Measurements from ENCODE around the gene MAPKAP1.

The MAPKAP1 gene

DNA sequence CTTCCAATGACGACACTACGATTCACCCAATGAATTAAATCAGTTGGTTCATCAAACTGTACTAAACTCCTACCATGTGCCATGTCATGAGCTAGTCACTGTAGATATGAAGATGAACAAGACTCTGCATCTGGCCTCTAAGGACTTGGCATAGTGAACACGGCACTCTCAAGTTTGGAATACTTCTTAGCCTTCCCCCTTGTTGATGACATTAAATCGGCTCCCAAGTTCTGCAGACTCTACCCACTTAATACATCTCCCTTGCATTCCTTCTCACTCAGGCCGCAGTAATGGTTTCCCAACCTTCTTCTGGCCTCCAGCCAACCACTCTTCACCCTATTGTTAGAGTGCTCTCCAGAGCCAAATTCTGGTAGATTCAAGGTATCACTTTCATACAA, 184.7 kb downstream of the MAPKAP1 start:
- H3K4me3 Mint-ChIP-seq: no peak overlapping the region
- H3K27me3 Mint-ChIP-seq: no peaks in the 10 kb centered on the region
- peak overlapping the region; percentile 94 for H3K27ac Mint-ChIP-seq
- DNase-seq: no peak
- H3K4me1 Mint-ChIP-seq: peaks cover 40% of the 10 kb centered on the region
- CTCF ChIA-PET: interaction anchor here (0.8 kb wide), 1 partner anchor 1266 kb away, joined by 4 read pairs; no protein-coding TSS in a partner anchor
- peaks cover 4% of the 10 kb centered on the region for H3K9me3 Mint-ChIP-seq
- H3K36me3 Mint-ChIP-seq: peaks cover 35% of the 10 kb centered on the region

- CTCF ChIA-PET: interaction anchor here (0.8 kb wide), 1 partner anchor 1267 kb away, joined by 4 read pairs; no protein-coding TSS in a partner anchor
- peak; percentile 45 for DNase-seq
Observed at GRCh38 chr9:125521462-125522327, 185.3 kb downstream of the MAPKAP1 start.

DNA sequence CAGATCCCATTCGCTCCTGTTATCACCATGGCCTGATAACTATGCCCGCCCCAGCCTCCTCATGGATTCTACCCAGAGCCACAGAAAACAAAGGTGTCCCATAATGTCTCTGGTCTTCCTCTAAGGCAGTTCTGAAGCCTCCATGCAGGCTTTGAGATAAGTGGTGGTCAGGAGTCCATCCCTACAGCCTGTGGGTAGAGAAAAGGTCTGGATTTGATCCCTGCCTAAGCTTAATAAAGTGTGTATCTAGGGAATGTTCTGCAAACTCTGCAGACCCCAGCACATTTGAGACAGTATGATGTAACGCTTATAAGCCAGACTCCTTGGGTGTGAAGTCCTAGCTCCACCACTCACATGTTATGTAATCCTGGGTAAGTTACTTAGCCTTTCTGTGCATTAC, 187.3 kb downstream of the MAPKAP1 start:
- no peak for DNase-seq
- Mint-ChIP-seq H3K36me3 (peaks cover 30% of the 10 kb centered on the region), H3K27ac (no peak overlapping the region), H3K27me3 (no peaks in the 10 kb centered on the region), H3K4me3 (no peak overlapping the region), H3K4me1 (peaks cover 35% of the 10 kb centered on the region), H3K9me3 (peaks cover 4% of the 10 kb centered on the region)
- CTCF ChIA-PET: interaction anchor here (1.0 kb wide), 1 partner anchor 14 kb away, joined by 3 read pairs; no protein-coding TSS in a partner anchor

More at GRCh38 chr9:125521462-125522327, 185.3 kb downstream of the MAPKAP1 start:
- Mint-ChIP-seq H3K36me3 (peaks cover 37% of the 10 kb centered on the region), H3K27ac (peak overlapping the region; percentile 94), H3K27me3 (no peaks in the 10 kb centered on the region), H3K4me1 (peaks cover 40% of the 10 kb centered on the region), H3K4me3 (peak overlapping the region; percentile 29), H3K9me3 (peaks cover 4% of the 10 kb centered on the region)

DNA sequence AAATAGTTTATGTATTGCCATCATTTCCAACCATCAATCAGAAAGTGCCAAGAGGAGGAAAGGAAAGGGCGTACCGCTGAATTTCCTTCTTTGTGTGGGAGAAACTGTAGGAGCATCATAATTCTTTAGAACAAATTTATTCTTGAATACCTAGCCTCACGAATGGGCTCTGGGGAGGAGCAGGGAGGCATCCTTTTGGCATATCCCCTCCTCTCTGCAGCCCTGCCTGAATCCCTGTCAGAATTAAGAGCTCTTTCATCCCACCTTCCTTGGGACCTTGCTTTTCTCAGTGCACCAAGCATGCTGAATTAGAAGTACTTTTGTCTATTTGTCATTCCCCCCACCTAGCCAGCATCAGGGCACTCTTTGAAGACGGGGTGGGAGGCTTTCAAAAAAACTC, 189.4 kb downstream of the MAPKAP1 start:
- Mint-ChIP-seq H3K27me3 (no peaks in the 10 kb centered on the region), H3K36me3 (peaks cover 20% of the 10 kb centered on the region), H3K4me1 (peaks cover 34% of the 10 kb centered on the region), H3K9me3 (peaks cover 3% of the 10 kb centered on the region), H3K4me3 (no peak overlapping the region), H3K27ac (no peak overlapping the region)
- DNase-seq: no peak
- CTCF ChIA-PET: interaction anchor here (0.8 kb wide), 1 partner anchor 269 kb away, joined by 3 read pairs; no protein-coding TSS in a partner anchor

DNA sequence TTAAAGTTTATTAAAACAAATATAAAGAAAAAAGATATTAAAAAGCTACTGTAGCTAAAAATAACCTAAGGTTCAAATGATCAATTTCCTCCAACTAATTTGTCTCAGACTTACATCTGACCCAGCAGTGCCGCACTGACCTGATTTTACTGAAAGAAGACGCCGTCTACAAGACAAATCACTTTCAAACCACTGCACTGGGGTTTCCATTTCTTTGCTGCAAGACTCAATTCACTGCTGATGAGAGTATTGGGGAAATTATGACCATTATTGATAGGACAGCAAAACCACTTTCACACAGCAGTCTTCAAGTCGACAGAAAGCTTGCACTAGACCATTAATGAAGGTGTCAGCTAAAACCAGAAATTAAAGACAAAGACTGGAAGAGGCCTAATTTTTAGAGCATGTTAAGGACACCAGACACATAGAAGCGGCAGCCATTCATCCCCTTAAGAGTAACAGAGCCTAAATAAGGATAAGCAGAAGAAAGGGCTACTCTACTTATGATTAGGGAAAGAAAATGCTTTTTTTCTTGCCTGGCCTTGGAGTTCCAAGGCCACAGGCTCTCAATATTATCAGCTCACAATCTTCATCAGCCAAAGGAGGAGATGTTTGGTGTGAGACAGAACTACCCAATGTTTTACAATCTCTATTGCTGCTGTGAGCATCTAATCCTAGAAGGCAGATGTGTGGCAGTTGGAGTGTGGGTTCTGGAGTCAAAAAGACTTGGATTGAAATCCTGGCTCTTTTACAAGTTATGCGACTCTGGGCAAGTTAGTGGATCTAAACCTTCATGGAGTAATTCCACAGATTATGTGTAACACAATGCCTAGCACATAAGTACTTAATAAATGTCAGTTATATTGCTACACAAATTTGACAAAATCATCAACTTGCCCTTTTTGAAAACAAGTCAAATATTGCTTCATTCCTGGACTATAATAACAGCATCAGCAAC, 190.7 kb downstream of the MAPKAP1 start:
- Mint-ChIP-seq H3K9me3 (no peaks in the 10 kb centered on the region), H3K36me3 (peaks cover 15% of the 10 kb centered on the region), H3K27me3 (no peaks in the 10 kb centered on the region), H3K4me3 (no peak overlapping the region), H3K4me1 (peaks cover 21% of the 10 kb centered on the region), H3K27ac (no peak overlapping the region)
- CTCF ChIA-PET: no interaction called here
- no peak for DNase-seq

DNA sequence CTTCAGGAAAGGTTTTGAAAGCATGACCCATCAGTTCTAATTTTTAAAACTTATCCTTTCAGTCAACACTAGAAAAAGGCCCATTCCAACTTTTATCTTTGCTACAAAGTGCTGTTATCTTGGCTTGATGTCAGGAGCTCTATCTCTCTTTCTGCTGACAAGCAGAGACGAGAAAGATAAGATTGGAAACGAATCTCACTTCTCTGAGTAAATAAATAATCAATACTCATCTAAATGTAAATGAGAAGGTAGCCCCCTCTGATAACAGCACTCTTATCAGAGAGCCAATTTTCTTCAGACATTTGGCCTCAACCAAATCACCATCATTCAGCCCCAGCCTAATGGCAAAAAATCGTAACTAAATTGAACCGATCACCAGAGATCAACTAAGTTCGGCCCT, 191.7 kb downstream of the MAPKAP1 start:
- no peaks in the 10 kb centered on the region for H3K27me3 Mint-ChIP-seq
- peaks cover 8% of the 10 kb centered on the region for H3K36me3 Mint-ChIP-seq
- CTCF ChIA-PET: interaction anchor here (1.1 kb wide), 1 partner anchor 11 kb away, joined by 3 read pairs; no protein-coding TSS in a partner anchor
- H3K27ac Mint-ChIP-seq: no peak overlapping the region
- DNase-seq: no peak
- H3K4me1 Mint-ChIP-seq: peaks cover 11% of the 10 kb centered on the region
- no peaks in the 10 kb centered on the region for H3K9me3 Mint-ChIP-seq
- H3K4me3 Mint-ChIP-seq: no peak overlapping the region

DNA sequence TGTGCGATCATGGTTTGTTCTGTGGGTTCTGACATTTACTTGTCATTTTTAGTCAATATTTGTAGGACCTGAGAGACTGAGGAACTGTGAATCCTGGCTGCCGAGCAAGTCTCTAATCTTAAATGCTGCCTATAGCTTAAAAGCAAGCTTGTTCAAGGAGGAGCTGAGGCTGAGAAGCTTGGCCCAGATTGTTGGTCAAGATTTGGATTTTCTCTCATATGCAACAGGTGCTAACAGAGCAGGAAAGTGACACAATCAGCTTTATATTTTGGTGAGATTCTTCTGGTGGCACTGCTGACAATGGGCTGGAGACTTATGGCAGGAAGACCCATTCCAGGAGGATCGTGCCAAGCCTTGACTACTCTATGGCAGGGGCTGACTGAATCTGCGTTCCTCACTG, 192.5 kb downstream of the MAPKAP1 start:
- Mint-ChIP-seq H3K27ac (no peak overlapping the region), H3K9me3 (no peaks in the 10 kb centered on the region), H3K36me3 (peaks cover 3% of the 10 kb centered on the region), H3K4me1 (peaks cover 11% of the 10 kb centered on the region), H3K27me3 (no peaks in the 10 kb centered on the region), H3K4me3 (no peak overlapping the region)
- DNase-seq: no peak
- CTCF ChIA-PET: interaction anchor here (1.1 to 2.1 kb wide), 2 partner anchors 12 to 44 kb away, joined by 3 to 8 read pairs; no protein-coding TSS in a partner anchor

GRCh38 chr9:125513668-125514413, 193.2 kb downstream of the MAPKAP1 start:
- Mint-ChIP-seq H3K4me3 (no peak overlapping the region), H3K4me1 (peaks cover 11% of the 10 kb centered on the region), H3K36me3 (peaks cover 3% of the 10 kb centered on the region), H3K27me3 (no peaks in the 10 kb centered on the region), H3K9me3 (no peaks in the 10 kb centered on the region), H3K27ac (no peak overlapping the region)
- CTCF ChIA-PET: interaction anchor here (1.2 to 2.1 kb wide), 2 partner anchors 45 to 87 kb away, joined by 4 to 8 read pairs; no protein-coding TSS in a partner anchor
- DNase-seq: no peak

GRCh38 chr9:125513303-125513667, 193.7 kb downstream of the MAPKAP1 start:
- Mint-ChIP-seq H3K4me3 (no peak overlapping the region), H3K27ac (no peak overlapping the region), H3K27me3 (no peaks in the 10 kb centered on the region), H3K36me3 (peaks cover 3% of the 10 kb centered on the region), H3K4me1 (peaks cover 11% of the 10 kb centered on the region), H3K9me3 (no peaks in the 10 kb centered on the region)
- CTCF ChIA-PET: interaction anchor here (1.2 to 2.1 kb wide), 2 partner anchors 45 to 86 kb away, joined by 4 to 8 read pairs; no protein-coding TSS in a partner anchor
- no peak for DNase-seq

DNA sequence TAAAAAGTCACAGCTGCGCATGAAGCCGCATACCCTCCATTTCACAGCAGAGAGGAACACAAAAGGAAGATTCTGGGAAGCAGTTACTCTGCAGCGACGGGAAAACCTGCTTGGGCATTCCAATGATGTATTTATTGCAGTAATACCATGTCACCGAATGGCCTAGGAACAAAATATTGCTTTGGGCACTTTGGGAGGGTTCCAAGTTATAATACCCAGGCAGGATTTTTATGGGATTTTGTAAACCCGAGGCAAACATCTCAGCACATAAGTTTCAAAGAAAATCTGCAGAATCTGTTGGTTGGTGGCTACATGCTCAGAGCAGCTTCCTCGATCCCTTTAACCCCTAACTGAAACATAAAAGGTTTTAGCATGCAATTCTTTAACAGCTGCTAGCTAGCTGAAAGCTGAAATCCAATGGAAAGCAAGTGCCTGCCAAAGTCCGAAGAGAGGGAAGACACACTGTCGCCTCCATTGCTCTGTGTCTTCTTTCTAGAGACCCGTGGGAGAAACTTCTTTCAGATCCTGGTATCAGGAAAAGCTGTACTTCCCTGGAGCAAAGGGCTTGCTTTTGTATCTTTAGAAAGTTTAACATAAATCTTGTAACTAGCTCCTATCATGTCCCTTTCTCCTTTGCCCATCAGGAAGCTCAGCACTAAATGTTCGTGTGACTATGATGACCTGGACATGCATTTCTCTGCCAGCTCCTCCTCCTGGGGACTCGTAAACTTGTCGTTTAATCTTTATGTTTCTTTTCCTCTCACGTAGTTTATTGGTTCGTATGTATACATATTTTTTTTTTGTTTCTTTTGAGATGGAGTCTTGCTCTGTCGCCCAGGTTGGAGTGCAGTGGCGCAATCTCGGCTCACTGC, 195.0 kb downstream of the MAPKAP1 start:
- Mint-ChIP-seq H3K4me1 (peaks cover 11% of the 10 kb centered on the region), H3K27ac (no peak overlapping the region), H3K9me3 (no peaks in the 10 kb centered on the region), H3K36me3 (peaks cover under 1% of the 10 kb centered on the region), H3K27me3 (no peaks in the 10 kb centered on the region), H3K4me3 (no peak overlapping the region)
- CTCF ChIA-PET: no interaction called here
- DNase-seq: no peak

DNA sequence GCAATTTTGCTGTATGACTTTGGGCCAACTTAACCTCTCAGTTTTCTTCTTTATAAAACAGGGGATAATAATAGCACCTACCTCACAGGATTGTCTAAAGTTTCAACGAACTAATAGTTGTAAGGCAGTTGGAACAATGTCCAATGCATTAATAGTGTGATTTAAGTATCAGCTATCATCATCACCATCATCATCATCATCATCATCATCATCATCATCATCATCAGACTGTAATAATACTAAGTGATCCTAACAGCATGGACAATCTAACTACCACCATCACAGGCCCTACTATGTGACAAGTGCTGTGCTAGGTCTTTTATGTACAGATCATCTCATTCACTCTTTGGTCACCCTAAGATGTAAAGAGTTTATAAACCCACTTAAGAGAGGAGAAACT, 196.0 kb downstream of the MAPKAP1 start:
- Mint-ChIP-seq H3K9me3 (no peaks in the 10 kb centered on the region), H3K27ac (no peak overlapping the region), H3K27me3 (no peaks in the 10 kb centered on the region), H3K4me3 (no peak overlapping the region), H3K4me1 (peaks cover 11% of the 10 kb centered on the region), H3K36me3 (no peaks in the 10 kb centered on the region)
- CTCF ChIA-PET: no interaction called here
- no peak for DNase-seq

DNA sequence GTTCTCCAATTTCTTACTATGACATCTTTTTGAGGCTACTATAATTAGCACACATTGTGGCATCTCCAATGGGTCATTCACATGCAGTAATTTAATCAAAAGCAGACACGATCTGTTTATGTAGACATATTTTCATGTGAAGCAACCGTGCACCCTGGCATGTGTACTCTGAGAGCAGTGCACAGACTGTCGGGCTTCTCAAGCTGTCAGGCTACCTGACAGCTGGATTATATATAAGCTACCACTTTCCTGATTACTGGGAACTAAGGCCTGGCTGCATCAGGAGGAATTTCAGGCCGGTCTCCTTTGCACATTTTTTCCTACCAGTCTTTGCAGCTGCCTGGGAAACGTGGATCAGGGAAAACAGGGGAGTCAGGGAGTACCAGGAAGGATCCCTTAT, 197.5 kb downstream of the MAPKAP1 start:
- Mint-ChIP-seq H3K27me3 (no peaks in the 10 kb centered on the region), H3K4me3 (no peak overlapping the region), H3K27ac (no peak overlapping the region), H3K36me3 (peaks cover 3% of the 10 kb centered on the region), H3K9me3 (no peaks in the 10 kb centered on the region), H3K4me1 (peaks cover 16% of the 10 kb centered on the region)
- DNase-seq: no peak
- CTCF ChIA-PET: no interaction called here

DNA sequence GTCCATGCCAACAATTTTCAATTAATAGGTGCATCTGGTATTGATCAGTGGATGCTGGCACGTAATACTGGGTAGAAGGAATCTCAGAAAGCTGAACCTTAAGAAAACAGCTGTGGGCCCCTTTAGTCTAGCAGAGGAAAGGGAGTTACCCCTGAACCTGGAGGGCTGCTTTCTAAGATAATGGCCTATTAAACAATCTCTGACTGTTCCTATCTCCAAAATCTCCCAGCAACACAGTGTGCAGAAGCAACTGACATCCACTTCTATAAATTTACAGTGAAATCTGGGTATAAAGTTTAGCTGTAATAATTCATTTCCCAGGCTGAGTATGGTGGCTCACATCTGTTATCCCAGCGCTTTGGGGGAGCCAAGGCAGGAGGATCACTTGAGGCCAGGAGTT, 198.8 kb downstream of the MAPKAP1 start:
- Mint-ChIP-seq H3K9me3 (no peaks in the 10 kb centered on the region), H3K27ac (no peak overlapping the region), H3K36me3 (peaks cover 3% of the 10 kb centered on the region), H3K4me3 (no peak overlapping the region), H3K27me3 (no peaks in the 10 kb centered on the region), H3K4me1 (peaks cover 6% of the 10 kb centered on the region)
- no peak for DNase-seq
- CTCF ChIA-PET: no interaction called here

Data from activated naive CD4-positive, alpha-beta T cell treated with anti-CD3 and anti-CD28 coated beads, Interleukin-2, amount 10 ng/mL, durations not matched to agents 7 days and 5 days (primary cell).